MM.1S (cell line): Measurements from ENCODE around the gene TRIM77.
"Not testable (repeated sequence)": the region's sequence is repeated elsewhere in the genome, so short reads cannot be mapped to it uniquely, and the experiment has no call there.

ENCODE experiments used
- DNase-seq: peaks from one replicate; pipeline ENCODE4 v3.0.0-alpha.2; 2015
- H2AFZ ChIP-seq: fragments of 300-600 bp; sonication (generic); 2 replicates; pipeline ENCODE4 v1.6.0; 2016; ENCODE audit warnings: antibody characterized with exemption, low read length
- H3F3A ChIP-seq: fragments of 300-600 bp; sonication (generic); 2 replicates; pipeline ENCODE4 v1.6.1; 2016; ENCODE audit warnings: mild to moderate bottlenecking, antibody characterized with exemption, low read length, moderate library complexity, mixed read lengths; ENCODE audit not compliant: insufficient read depth
- H3K27ac ChIP-seq: fragments of 300-600 bp; sonication (generic); 2 replicates; pipeline ENCODE4 v1.5.1; 2016; ENCODE audit warnings: mild to moderate bottlenecking, low read length
- H3K27me3 ChIP-seq: fragments of 300-600 bp; sonication (generic); replicated peaks from 2 replicates; pipeline ENCODE4 v1.6.0; 2016; ENCODE audit warnings: low read length; ENCODE audit not compliant: insufficient read depth
- H3K36me3 ChIP-seq: fragments of 300-600 bp; sonication (generic); replicated peaks from 2 replicates; pipeline ENCODE4 v1.6.1; 2016; ENCODE audit warnings: mild to moderate bottlenecking, low read length, mixed read lengths; ENCODE audit not compliant: insufficient read depth
- H3K4me1 ChIP-seq: fragments of 300-600 bp; sonication (generic); 2 replicates; pipeline ENCODE4 v1.6.1; 2016; ENCODE audit warnings: low read length, mixed read lengths
- H3K4me2 ChIP-seq: fragments of 300-600 bp; sonication (generic); 2 replicates; pipeline ENCODE4 v1.6.0; 2016; ENCODE audit warnings: low read depth, low read length
- H3K4me3 ChIP-seq: fragments of 300-600 bp; sonication (generic); 2 replicates; pipeline ENCODE4 v1.5.1; 2016; ENCODE audit warnings: low read length, mixed read lengths
- H3K79me2 ChIP-seq: fragments of 300-600 bp; sonication (generic); 2 replicates; pipeline ENCODE4 v1.6.1; 2016; ENCODE audit warnings: mixed run types, low read length, mixed read lengths
- H3K9ac ChIP-seq: fragments of 300-600 bp; sonication (generic); 2 replicates; pipeline ENCODE4 v1.6.1; 2016; ENCODE audit warnings: low read length, mixed read lengths
- H3K9me2 ChIP-seq: fragments of 300-600 bp; sonication (generic); replicated peaks from 2 replicates; pipeline ENCODE4 v1.6.1; 2016; ENCODE audit warnings: mild to moderate bottlenecking, low read length, mixed read lengths; ENCODE audit not compliant: insufficient read depth
- H3K9me3 ChIP-seq: fragments of 300-600 bp; sonication (generic); replicated peaks from 2 replicates; pipeline ENCODE4 v1.6.1; 2016; ENCODE audit warnings: mild to moderate bottlenecking, low read length, mixed read lengths; ENCODE audit not compliant: insufficient read depth
- H4K20me1 ChIP-seq: fragments of 300-600 bp; sonication (generic); 2 replicates; pipeline ENCODE4 v1.6.1; 2016; ENCODE audit warnings: mild to moderate bottlenecking, low read length, moderate library complexity, mixed read lengths; ENCODE audit not compliant: insufficient read depth
- CTCF ChIP-seq: fragments of 300-600 bp; sonication (generic); IDR thresholded peaks from 2 replicates; pipeline ENCODE4 v1.5.1; 2016; ENCODE audit warnings: antibody characterized with exemption, low read length, mixed read lengths
- EZH2 ChIP-seq: fragments of 300-600 bp; sonication (generic); optimal IDR thresholded peaks from 2 replicates; pipeline ENCODE3; 2017; ENCODE audit warnings: low read depth, mild to moderate bottlenecking, antibody characterized with exemption, low read length, mixed read lengths
- EZH2phosphoT487 ChIP-seq: fragments of 300-600 bp; sonication (generic); IDR thresholded peaks from 2 replicates; pipeline ENCODE4 v1.6.1; 2018; ENCODE audit warnings: antibody characterized with exemption, low read length

TRIM77 gene, protein sequence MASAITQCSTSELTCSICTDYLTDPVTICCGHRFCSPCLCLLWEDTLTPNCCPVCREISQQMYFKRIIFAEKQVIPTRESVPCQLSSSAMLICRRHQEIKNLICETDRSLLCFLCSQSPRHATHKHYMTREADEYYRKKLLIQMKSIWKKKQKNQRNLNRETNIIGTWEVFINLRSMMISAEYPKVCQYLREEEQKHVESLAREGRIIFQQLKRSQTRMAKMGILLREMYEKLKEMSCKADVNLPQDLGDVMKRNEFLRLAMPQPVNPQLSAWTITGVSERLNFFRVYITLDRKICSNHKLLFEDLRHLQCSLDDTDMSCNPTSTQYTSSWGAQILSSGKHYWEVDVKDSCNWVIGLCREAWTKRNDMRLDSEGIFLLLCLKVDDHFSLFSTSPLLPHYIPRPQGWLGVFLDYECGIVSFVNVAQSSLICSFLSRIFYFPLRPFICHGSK

DNA sequence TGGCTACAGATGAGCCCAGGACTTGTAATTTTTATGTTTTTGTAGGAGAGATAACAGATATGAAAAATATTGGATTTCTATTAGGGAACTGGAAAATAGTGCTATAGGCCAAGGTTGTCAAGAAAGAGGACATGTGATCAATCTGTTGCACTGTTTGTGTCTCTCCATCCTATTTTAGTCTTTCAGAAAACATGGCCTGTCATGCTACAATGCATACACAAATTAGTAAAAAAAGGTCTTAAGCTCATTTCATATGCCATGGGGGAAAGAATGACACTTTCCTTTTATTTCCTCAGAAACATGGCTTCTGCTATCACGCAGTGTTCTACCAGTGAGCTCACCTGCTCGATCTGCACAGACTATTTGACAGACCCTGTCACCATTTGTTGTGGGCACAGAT is at the start of gene TRIM77:
Gene TRIM77 (plus strand): TSS at position 301 of the 400 bp plus-strand sequence. CDS start 0 bp downstream, at position 301.
- not testable (repeated sequence) for H3K4me3 ChIP-seq, H3K9me2 ChIP-seq, DNase-seq, H3K4me2 ChIP-seq, H3F3A ChIP-seq, H4K20me1 ChIP-seq, H3K9ac ChIP-seq, H3K36me3 ChIP-seq, H3K9me3 ChIP-seq, H3K27me3 ChIP-seq, H3K27ac ChIP-seq, H2AFZ ChIP-seq, H3K79me2 ChIP-seq, H3K4me1 ChIP-seq

DNA sequence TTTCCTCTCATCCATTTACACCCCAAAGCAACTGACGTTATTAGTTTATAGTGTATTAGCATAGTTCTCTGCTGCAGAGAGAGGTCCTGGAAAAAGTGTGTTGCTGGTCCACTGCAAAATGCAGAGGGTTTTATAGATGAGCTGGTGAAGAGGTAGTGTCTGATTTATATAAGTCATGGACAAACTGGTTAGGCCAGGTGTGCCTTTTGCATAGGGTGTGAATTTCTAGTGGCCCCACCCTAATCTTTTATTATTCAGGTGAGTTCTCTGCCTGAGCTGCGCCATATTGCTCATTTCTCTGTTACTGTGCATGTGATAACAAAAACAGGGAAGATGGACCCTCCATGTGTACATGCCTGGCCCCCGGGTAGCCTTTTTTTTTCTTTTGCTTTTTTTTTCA is 43.1 kb upstream of the TRIM77 start:
- no peak for TF ChIP-seq EZH2phosphoT487
- no peak for TF ChIP-seq EZH2
- no peak for TF ChIP-seq CTCF
- H3K79me2 ChIP-seq = no peaks in the 10 kb centered on the region
- no peak overlapping the region for H3K27ac ChIP-seq

GRCh38 chr11:89668158-89668557 is 41.9 kb upstream of the TRIM77 start:
- not testable (repeated sequence) for H3K4me3 ChIP-seq, H3K4me2 ChIP-seq, H2AFZ ChIP-seq, H3K79me2 ChIP-seq, H3K4me1 ChIP-seq, H4K20me1 ChIP-seq, H3K9ac ChIP-seq, H3K36me3 ChIP-seq, H3F3A ChIP-seq, H3K9me3 ChIP-seq, H3K27ac ChIP-seq, DNase-seq, H3K9me2 ChIP-seq, H3K27me3 ChIP-seq

More for the DNA sequence above, 43.1 kb upstream of the TRIM77 start:
- Histone ChIP-seq H2AFZ (no peak overlapping the region), H3K4me1 (no peaks in the 10 kb centered on the region), H3F3A (no peaks in the 10 kb centered on the region), H3K36me3 (no peaks in the 10 kb centered on the region), H4K20me1 (no peaks in the 10 kb centered on the region), H3K4me2 (no peak overlapping the region), H3K4me3 (no peak overlapping the region), H3K27me3 (no peaks in the 10 kb centered on the region), H3K9ac (no peak overlapping the region), H3K9me2 (no peaks in the 10 kb centered on the region), H3K9me3 (no peaks in the 10 kb centered on the region)
- no peak for DNase-seq

- not testable (repeated sequence) for H3K9ac ChIP-seq, H3F3A ChIP-seq, H3K4me3 ChIP-seq, H3K79me2 ChIP-seq, H3K4me2 ChIP-seq, DNase-seq, H3K27me3 ChIP-seq, H3K4me1 ChIP-seq, H3K36me3 ChIP-seq, H3K9me3 ChIP-seq, H4K20me1 ChIP-seq, H3K9me2 ChIP-seq, H2AFZ ChIP-seq, H3K27ac ChIP-seq
These were observed 40.5 kb upstream of the TRIM77 start for GRCh38 chr11:89669586-89669985.

DNA sequence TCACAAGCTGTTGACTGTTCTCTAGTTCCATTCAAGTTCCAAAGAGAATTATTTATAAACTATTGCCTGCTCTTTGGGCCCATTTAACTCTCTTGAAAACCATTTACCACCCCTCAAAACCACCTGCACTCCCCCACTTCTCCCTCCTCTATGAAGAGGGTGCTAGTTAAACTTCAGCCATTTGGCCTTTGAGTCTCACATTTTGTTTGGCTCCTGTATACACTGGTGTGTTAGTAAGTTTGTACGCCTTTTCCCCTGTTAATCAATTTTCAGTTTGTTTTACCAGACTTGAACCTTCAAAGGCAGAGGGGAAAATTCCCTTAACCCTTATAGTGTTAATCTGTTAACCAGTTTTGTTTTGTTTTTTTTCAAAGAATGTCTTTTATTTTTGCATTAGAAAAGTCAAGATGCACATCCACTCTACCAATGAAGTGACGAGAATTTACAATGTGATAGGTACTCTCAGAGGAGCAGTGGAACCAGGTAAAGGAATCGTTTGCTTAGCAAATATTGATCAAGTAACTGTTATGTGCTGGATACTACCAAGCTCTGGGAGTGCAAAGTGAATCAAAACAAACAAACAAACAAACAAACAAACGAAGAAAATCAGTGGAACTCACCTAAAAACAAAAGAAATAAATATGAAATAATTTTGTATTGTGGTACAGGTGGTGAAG is 40.0 kb upstream of the TRIM77 start:
- H4K20me1 ChIP-seq, H3K27me3 ChIP-seq, H3K9me2 ChIP-seq, H3K4me1 ChIP-seq, H3K79me2 ChIP-seq, H3K4me3 ChIP-seq, H3K9ac ChIP-seq, H3K4me2 ChIP-seq, H3K27ac ChIP-seq, H3K9me3 ChIP-seq, H2AFZ ChIP-seq, DNase-seq, H3K36me3 ChIP-seq, H3F3A ChIP-seq: not testable (repeated sequence)

GRCh38 chr11:89672547-89672946 is 37.6 kb upstream of the TRIM77 start:
- not testable (repeated sequence) for H3K4me3 ChIP-seq, H3K36me3 ChIP-seq, H3K9me3 ChIP-seq, H3F3A ChIP-seq, H3K27me3 ChIP-seq, H3K9ac ChIP-seq, H3K9me2 ChIP-seq, H3K4me2 ChIP-seq, H3K4me1 ChIP-seq, H4K20me1 ChIP-seq, H3K27ac ChIP-seq, H3K79me2 ChIP-seq, DNase-seq, H2AFZ ChIP-seq

GRCh38 chr11:89673380-89673779 is 36.7 kb upstream of the TRIM77 start:
- not testable (repeated sequence) for H3K4me2 ChIP-seq, H4K20me1 ChIP-seq, DNase-seq, H3K4me3 ChIP-seq, H3F3A ChIP-seq, H2AFZ ChIP-seq, H3K36me3 ChIP-seq, H3K79me2 ChIP-seq, H3K9me2 ChIP-seq, H3K27me3 ChIP-seq, H3K4me1 ChIP-seq, H3K27ac ChIP-seq, H3K9ac ChIP-seq, H3K9me3 ChIP-seq
